ENCODE results near the gene PSMB2.
"Not testable (repeated sequence)": the region's sequence is repeated elsewhere in the genome, so short reads cannot be mapped to it uniquely, and the experiment has no call there.

The PSMB2 gene

GRCh38 chr1:35641233-35641866 lies at the start of gene PSMB2:
PSMB2 (minus strand) TSS chr1:35641526; CDS start chr1:35641432, 94 bp downstream.
- FAIRE-seq: no peak

DNA sequence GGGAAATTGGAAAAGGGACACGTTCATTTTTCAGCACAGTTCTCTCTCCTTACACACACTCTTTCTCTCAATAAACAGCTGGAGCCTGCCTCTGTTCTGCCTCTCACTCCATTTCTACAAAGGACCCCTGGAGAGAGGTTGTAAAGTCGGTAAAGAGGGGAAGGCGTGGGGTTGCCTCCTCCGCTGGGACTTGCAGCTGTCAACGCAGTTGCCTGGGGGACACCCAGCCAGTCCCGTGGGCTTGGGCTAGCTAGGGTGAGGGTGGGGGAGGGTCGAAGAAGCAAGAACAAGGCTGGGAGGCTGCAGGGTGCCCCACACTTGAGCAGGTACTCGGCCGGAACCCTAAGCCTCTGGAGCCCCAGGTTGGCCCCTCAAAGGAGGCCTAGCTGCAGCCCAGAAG lies 49.8 kb upstream of the PSMB2 start:
- no peak for FAIRE-seq

DNA sequence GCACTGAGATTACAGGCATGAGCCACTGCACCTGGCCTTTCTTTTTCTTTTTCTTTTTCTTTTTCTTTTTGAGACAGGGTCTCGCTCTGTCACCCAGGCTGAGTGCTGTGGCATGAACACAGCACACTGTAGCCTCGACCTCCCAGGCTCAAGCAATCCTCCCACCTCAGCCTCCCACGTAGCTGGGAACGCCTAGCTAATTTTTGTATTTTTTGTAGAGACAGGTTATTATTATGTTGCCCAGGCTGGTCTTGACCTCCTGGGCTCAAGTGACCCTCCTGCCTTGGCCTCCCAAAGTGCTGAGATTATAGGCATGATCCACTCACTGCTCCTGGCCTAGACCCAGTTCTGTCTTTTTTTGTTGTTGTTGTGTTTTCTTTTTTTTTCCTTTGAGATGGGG lies 48.8 kb upstream of the PSMB2 start:
- FAIRE-seq: not testable (repeated sequence)

DNA sequence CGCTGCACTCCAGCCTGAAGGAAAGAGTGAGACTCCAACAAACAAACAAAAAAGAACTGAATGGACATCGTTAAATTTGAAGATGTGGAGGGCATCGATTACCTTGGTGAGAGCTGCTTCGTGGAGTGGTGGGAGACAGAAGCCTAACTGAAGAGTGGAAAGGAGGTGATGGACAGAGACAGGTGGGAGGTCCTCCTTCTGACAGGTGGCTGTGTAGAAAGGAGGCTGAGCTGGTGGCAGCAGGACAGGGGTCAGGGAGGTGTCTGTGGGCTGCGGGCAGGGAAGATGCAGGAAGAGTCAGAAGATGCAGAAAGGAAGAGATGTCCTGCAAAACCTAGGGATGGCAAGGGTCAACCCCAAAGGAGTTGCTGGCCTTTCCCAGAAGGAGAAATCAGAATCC lies 46.8 kb upstream of the PSMB2 start:
- no peak for FAIRE-seq

DNA sequence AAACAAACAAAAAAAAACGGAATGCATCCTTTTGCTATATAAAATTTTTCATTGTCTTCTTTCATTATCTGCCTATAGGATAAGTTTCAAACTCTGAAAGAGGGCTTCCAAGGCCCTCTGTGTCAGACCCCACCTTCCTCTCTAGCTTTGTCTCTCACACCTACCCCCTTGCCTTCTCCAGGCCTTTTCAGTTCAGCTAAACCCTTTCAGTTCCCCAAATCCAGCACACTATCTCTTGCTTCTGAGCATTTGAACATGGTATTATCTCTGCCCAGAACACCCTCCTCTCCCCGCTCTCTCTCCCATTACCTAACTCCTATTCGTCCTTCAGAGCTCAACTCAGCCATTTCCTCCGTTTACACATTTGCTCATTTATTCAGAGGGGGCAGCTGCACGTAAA lies 41.7 kb upstream of the PSMB2 start:
- FAIRE-seq: no peak

- FAIRE-seq: no peak
These were observed 38.9 kb upstream of the PSMB2 start for GRCh38 chr1:35680271-35680670.

DNA sequence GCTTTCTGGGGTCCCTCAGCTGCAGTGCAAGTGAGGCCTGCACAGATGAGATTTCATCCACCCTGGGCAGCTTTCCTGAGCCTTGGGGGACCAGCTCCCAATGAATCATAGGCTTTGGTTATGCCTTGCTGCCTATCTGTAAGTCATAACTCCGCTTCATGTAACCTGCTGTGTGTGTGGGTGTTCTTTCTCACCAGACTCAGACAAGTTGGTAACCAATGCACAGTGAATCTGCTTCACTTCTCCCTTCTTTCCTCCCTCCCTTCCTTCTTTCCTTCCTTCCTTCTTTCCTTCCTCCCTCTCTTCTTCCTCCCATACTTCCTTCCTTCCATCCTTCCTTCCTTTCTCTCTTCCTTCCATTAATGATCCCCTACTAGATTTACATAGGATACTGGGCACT lies 34.4 kb upstream of the PSMB2 start:
- FAIRE-seq: no peak

- FAIRE-seq: no peak
These were observed 32.8 kb upstream of the PSMB2 start for GRCh38 chr1:35674111-35674510.

DNA sequence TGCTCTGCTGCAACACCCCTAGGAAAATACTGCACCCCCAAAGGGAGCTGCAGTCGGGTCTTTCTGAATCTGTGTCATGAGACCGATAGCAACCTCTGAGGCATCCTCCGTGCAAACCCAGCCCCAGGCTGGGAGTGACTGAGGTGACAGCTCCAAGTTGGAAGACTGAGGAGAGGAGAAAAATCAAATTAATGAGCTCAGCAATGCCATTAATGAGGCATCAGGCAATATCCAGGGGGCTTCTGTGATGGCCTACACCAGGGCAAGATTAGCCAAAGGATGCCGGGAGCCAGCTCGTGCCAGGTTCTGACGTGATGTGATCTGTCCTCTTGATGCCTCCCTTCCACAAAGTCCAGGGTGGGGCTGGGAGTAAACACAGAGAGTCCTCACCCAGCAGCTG lies 30.8 kb upstream of the PSMB2 start:
- no peak for FAIRE-seq

- no peak for FAIRE-seq
These were observed 27.2 kb upstream of the PSMB2 start for GRCh38 chr1:35668506-35668905.

DNA sequence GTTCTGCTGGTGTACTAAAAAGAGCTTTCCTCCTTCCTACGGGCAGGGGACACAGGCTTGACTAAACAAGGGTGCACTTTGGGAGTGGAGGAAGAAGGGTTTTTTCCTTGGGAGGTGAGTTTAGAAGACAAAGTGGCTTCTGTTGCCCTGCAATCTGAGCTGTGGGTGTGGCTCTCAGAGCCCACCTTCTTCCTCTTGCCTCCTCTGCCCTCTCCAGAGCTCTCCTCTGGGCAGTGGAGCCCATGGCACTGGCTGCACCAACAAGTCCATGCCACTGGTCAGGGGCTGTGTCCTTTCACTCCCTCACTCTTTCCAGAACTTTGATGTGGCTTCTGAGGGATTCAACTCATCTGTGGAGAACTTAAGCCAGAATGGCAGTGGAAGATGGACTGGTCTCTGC lies 25.6 kb upstream of the PSMB2 start:
- no peak for FAIRE-seq

- no peak for FAIRE-seq
These were observed 24.9 kb upstream of the PSMB2 start for GRCh38 chr1:35666216-35666615.

DNA sequence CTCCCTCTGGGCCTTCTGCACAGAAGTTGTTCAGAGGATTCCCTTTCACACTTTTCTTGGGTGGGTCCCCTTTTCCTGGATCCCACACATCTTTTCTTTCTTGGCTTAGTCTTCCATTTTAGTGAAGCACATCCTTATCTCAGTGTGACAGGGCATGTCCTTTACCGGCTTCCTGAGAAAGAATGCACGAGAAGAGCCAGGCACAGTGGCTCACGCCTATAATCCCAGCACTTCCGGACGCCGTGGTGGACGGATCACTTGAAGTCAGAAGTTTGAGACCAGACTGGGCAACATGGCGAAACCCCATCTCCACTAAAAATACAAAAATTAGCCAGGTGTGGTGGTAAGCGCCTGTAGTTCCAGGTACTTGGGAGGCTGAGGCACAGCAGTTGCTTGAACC lies 22.1 kb upstream of the PSMB2 start:
- FAIRE-seq: no peak

DNA sequence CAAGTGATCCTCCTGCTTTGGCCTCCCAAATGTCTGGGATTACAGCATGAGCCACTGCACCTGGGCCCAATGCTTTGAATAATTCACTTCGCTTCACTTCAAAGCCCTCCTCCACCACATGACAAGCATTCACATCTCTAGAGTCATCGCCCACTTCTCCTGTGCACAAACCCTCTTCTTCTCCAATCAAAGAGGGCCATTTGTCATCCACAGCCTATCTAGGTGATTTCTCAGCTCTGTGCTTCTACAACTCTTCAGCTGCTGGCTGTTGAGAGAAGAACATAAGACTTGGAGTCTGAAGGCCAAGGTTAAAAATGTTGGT lies 20.1 kb upstream of the PSMB2 start:
- no peak for FAIRE-seq

- no peak for FAIRE-seq
These were observed 19.5 kb upstream of the PSMB2 start for GRCh38 chr1:35660581-35661473.

- FAIRE-seq: no peak
These were observed 18.3 kb upstream of the PSMB2 start for GRCh38 chr1:35659589-35659988.

- no peak for FAIRE-seq
These were observed 16.5 kb upstream of the PSMB2 start for GRCh38 chr1:35657851-35658250.

DNA sequence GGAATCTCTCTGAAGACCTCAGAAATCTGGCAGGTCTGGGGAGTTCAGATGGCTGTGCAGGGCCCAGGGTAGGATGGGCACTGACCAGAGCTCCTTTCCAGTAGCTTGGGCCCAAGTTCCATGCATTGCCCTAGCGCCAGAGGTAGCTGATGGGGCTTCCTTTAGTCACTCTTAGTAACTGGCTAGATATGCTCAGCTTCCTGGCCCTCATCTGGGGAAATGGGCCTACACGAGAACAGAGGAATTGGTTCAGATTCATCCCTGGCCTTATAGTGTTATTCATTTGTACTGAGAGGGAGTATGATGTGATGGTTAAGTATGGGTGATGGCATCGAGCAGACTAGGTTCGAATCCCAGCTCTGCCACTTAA lies 15.5 kb upstream of the PSMB2 start:
- FAIRE-seq: no peak

DNA sequence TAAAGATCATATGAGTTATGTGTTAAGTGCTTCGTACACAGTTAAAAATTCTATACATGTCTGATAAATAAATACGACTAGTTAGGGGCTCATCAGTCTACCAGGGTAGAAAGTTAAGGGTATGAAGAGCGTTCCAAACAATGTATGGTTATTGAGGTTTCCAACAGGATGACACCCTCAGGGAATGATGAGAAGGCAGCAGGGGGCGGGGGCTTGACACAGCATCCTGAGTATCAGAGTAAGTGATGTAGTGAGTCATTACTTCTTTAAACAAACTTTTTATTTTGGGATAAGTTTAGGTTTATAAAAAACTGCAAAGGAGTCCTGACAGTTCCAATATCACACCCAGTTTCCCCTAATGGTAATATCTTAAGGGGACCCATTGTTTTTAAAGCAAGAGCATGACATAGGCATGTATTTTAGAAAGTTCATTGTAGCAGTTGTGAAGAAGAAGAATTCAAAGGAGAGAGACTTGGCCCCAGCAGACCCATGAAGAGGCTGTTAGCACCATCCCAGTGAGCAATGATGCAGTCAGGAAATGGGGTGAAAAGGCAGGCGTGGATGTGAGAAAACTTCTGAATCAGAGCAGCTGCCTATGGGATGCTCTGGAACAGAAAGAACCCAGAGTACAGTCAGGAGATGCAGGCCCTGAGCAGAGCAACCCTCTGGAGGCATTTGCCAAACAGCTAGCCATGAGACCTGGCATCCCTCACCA lies 15.0 kb upstream of the PSMB2 start:
- no peak for FAIRE-seq

- no peak for FAIRE-seq
These were observed 13.9 kb upstream of the PSMB2 start for GRCh38 chr1:35655196-35655595.

GRCh38 chr1:35650416-35650815 lies 9.1 kb upstream of the PSMB2 start:
- FAIRE-seq: no peak

- no peak for FAIRE-seq
These were observed 4.7 kb upstream of the PSMB2 start for GRCh38 chr1:35646043-35646442.

DNA sequence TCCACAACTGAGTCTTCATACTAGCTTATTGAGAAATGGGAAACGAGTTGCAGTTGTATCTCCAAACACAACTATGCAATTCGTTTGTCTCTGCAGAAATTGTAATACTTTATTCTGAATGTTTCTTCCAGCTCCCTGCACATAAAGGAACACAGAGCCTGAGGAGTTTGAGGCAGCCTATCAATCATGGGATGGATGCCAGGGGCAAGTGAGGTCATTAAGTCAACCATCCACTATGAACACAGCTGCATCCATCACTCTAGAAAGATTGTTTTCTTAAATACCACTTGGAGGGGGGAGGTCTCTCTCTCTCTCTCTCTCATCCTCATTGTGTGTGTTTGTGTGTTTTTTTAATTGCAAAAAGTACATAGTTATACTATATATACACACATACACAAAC lies 2.9 kb upstream of the PSMB2 start:
- FAIRE-seq: no peak

DNA sequence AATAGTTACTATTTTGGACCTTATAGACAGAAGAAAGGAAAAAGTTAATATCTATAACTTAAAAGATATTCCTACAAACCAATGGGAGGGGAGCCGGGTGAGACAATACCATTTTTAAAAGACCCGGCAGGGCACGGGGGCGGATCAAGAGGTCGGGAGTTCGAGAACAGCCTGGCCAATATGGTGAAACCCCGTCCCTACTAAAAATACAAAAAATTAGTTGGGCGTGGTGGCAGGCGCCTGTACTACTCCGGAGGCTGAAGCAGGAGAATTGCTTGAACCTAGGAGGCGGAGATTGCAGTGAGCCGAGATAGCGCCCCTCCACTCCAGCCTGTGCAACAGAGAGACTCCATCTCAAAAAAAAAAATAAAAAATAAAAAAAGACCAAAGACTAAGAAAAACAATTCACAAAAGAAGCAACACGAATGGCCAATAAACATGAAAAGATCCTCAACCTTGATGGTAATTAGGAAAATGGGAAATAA lies 1.2 kb upstream of the PSMB2 start:
- no peak for FAIRE-seq
